Retina (tissue), 1 donor: ENCODE data around the gene MVD.
A peak's percentile ranks its signal among the peaks of the same experiment; 100 is the strongest.

Source experiments
- DNase-seq: peaks from one replicate; pipeline ENCODE4 v3.0.0-alpha.2; 2016

The MVD gene

GRCh38 chr16:88639231-88640038, 23.5 kb downstream of the MVD start:
- DNase-seq, result peak; percentile 51

GRCh38 chr16:88638323-88639230, 24.3 kb downstream of the MVD start, which contains the start of gene IL17C:
IL17C (plus strand) TSS chr16:88638572; CDS start chr16:88638642, 70 bp downstream.
- no peak for DNase-seq

GRCh38 chr16:88636488-88637265, 26.2 kb downstream of the MVD start:
- no peak for DNase-seq

GRCh38 chr16:88635671-88636319, 27.1 kb downstream of the MVD start:
- no peak for DNase-seq

GRCh38 chr16:88634994-88635670, 27.8 kb downstream of the MVD start:
- DNase-seq, result no peak

- peak; percentile 47 for DNase-seq
Measured at GRCh38 chr16:88634141-88634993, 28.5 kb downstream of the MVD start.

GRCh38 chr16:88633684-88634140, 29.2 kb downstream of the MVD start:
- DNase-seq, result peak; percentile 37

GRCh38 chr16:88632587-88632930, 30.3 kb downstream of the MVD start:
- DNase-seq, result no peak

- no peak for DNase-seq
Measured at GRCh38 chr16:88631920-88632586, 30.8 kb downstream of the MVD start.

- DNase-seq, result no peak
Measured at GRCh38 chr16:88631384-88631783, 31.5 kb downstream of the MVD start.

GRCh38 chr16:88630941-88631340, 31.9 kb downstream of the MVD start:
- no peak for DNase-seq

- DNase-seq, result no peak
Measured at GRCh38 chr16:88630433-88630832, 32.5 kb downstream of the MVD start.

GRCh38 chr16:88629835-88630234, 33.1 kb downstream of the MVD start:
- DNase-seq, result no peak

- DNase-seq, result no peak
Measured at GRCh38 chr16:88628512-88628974, 34.3 kb downstream of the MVD start.

- DNase-seq, result no peak
Measured at GRCh38 chr16:88627531-88628411, 35.1 kb downstream of the MVD start.

- no peak for DNase-seq
Measured at GRCh38 chr16:88626646-88627045, 36.2 kb downstream of the MVD start.

- no peak for DNase-seq
Measured at GRCh38 chr16:88624977-88625576, 37.8 kb downstream of the MVD start.

- no peak for DNase-seq
Measured at GRCh38 chr16:88624481-88624880, 38.4 kb downstream of the MVD start.

- no peak for DNase-seq
Measured at GRCh38 chr16:88623858-88624257, 39.0 kb downstream of the MVD start.
